IMR-90 (cell line): Measurements from ENCODE around the gene CDK14. TPM values are rescaled to one million over a fixed set of nuclear protein-coding genes. Genes with fewer than 3 reads are reported as not detected.

Experiments used
- ATAC-seq: fragments of 200-7000 bp; cut with Tn5 transposase; 2 replicates; pipeline ENCODE4 v1.9.1; 2020; ENCODE audit warnings: low read depth, mild to moderate bottlenecking, moderate library complexity
- BruUV-seq: library from RNA; stranded (reverse); fragments of 400-500 nt; replicated peaks from 2 replicates; lab custom pipeline; 2021; lab: Mats Ljungman, UMichigan
- CTCF ChIA-PET: fragments of 300-600 bp; formaldehyde crosslinking; extraction: SDS; loops from one replicate; lab custom pipeline; 2021; ENCODE audit warnings: antibody characterized with exemption; lab: Yijun Ruan, JAX
- POLR2A ChIA-PET: fragments of 300-600 bp; sonication (Branson Sonifier 250); formaldehyde crosslinking; loops from one replicate; lab custom pipeline; 2022; ENCODE audit warnings: antibody characterized with exemption; ENCODE audit not compliant: unreplicated experiment; lab: Charles Lee
- DNase-seq: peaks from one replicate; pipeline ENCODE4 v3.0.0; 2013
- H2AFZ ChIP-seq: replicated peaks from 2 replicates; pipeline ENCODE3; 2013; ENCODE audit warnings: low read length, mild to moderate bottlenecking; ENCODE audit not compliant: poor library complexity
- H2AK5ac ChIP-seq: 2 replicates; pipeline ENCODE4 v1.6.1; 2013; ENCODE audit warnings: low read depth, low read length, inconsistent platforms
- H2AK9ac ChIP-seq: replicated peaks from 2 replicates; pipeline ENCODE3; 2013; ENCODE audit warnings: mild to moderate bottlenecking, low read depth, low read length, moderate library complexity; ENCODE audit not compliant: poor library complexity
- H2BK120ac ChIP-seq: 2 replicates; pipeline ENCODE4 v1.6.1; 2013; ENCODE audit warnings: low read depth, low read length, inconsistent platforms
- H2BK15ac ChIP-seq: 3 replicates; pipeline ENCODE4 v1.6.1; 2013; ENCODE audit warnings: low read depth, low read length, inconsistent platforms
- H2BK20ac ChIP-seq: 2 replicates; pipeline ENCODE4 v1.6.1; 2013; ENCODE audit warnings: low read depth, mild to moderate bottlenecking, inconsistent platforms, low read length, moderate library complexity
- H2BK5ac ChIP-seq: 2 replicates; pipeline ENCODE4 v1.6.1; 2013; ENCODE audit warnings: mild to moderate bottlenecking, low read depth, low read length, inconsistent platforms; ENCODE audit not compliant: poor library complexity, severe bottlenecking
- H3K14ac ChIP-seq: replicated peaks from 2 replicates; pipeline ENCODE4 v1.6.1; 2013; ENCODE audit warnings: low read depth, low read length, inconsistent platforms
- H3K18ac ChIP-seq: 2 replicates; pipeline ENCODE4 v1.6.1; 2013; ENCODE audit warnings: low read depth, low read length, control low read depth
- H3K23ac ChIP-seq: 2 replicates; pipeline ENCODE4 v1.6.1; 2013; ENCODE audit warnings: low read depth, low read length, inconsistent platforms
- H3K27ac ChIP-seq: 2 replicates; pipeline ENCODE4 v1.5.1; 2013; ENCODE audit warnings: mild to moderate bottlenecking, control low read depth, low read length; ENCODE audit not compliant: insufficient read depth
- H3K27me3 ChIP-seq: 2 replicates; pipeline ENCODE4 v1.6.1; 2013; ENCODE audit warnings: low read length; ENCODE audit not compliant: control insufficient read depth, insufficient read depth
- H3K36me3 ChIP-seq: 2 replicates; pipeline ENCODE4 v1.6.1; 2013; ENCODE audit warnings: low read length, mixed read lengths; ENCODE audit not compliant: control insufficient read depth, insufficient read depth
- H3K4ac ChIP-seq: 2 replicates; pipeline ENCODE4 v1.6.1; 2013; ENCODE audit warnings: low read depth, low read length, inconsistent platforms
- H3K4me1 ChIP-seq: 2 replicates; pipeline ENCODE4 v1.6.1; 2013; ENCODE audit warnings: low read length, mixed read lengths; ENCODE audit not compliant: control insufficient read depth, insufficient read depth
- H3K4me2 ChIP-seq: 2 replicates; pipeline ENCODE4 v1.6.1; 2013; ENCODE audit warnings: low read depth, mild to moderate bottlenecking, control low read depth, low read length, moderate library complexity
- H3K4me3 ChIP-seq: 2 replicates; pipeline ENCODE4 v1.5.1; 2013; ENCODE audit warnings: low read depth, mild to moderate bottlenecking, control low read depth, low read length, moderate library complexity; ENCODE audit not compliant: insufficient read depth
- H3K56ac ChIP-seq: 2 replicates; pipeline ENCODE4 v1.6.1; 2013; ENCODE audit warnings: low read length, inconsistent platforms; ENCODE audit not compliant: insufficient read depth; ENCODE audit errors: extremely low read depth
- H3K79me1 ChIP-seq, 2 experiments: 2 replicates each; pipeline ENCODE4 v1.6.1; 2013; ENCODE audit warnings: low read length in 2 of 2, inconsistent platforms in 1 of 2, low read depth in 1 of 2
- H3K9ac ChIP-seq: 2 replicates; pipeline ENCODE4 v1.6.1; 2013; ENCODE audit warnings: low read depth, low read length, control low read depth
- H3K9me1 ChIP-seq: 2 replicates; pipeline ENCODE4 v1.6.1; 2013; ENCODE audit warnings: low read length, inconsistent platforms; ENCODE audit not compliant: insufficient read depth
- H3K9me3 ChIP-seq: 2 replicates; pipeline ENCODE4 v1.6.1; 2013; ENCODE audit warnings: low read length; ENCODE audit not compliant: control insufficient read depth, insufficient read depth
- H4K20me1 ChIP-seq: 2 replicates; pipeline ENCODE4 v1.6.1; 2013; ENCODE audit warnings: low read length, inconsistent platforms; ENCODE audit not compliant: insufficient read depth
- H4K5ac ChIP-seq: 2 replicates; pipeline ENCODE4 v1.6.1; 2013; ENCODE audit warnings: mild to moderate bottlenecking, low read depth, low read length, control low read depth
- H4K8ac ChIP-seq, 2 experiments: 2 replicates each; pipeline ENCODE4 v1.6.1; 2013; ENCODE audit warnings: low read depth in 2 of 2, low read length in 2 of 2, control low read depth in 1 of 2, inconsistent platforms in 1 of 2
- H4K91ac ChIP-seq: 2 replicates; pipeline ENCODE4 v1.6.1; 2013; ENCODE audit warnings: low read depth, low read length, inconsistent platforms; ENCODE audit not compliant: insufficient read depth
- BHLHE40 ChIP-seq: fragments of 150-350 bp; IDR thresholded peaks from 2 replicates; pipeline ENCODE4 v1.6.1; 2016; ENCODE audit warnings: mild to moderate bottlenecking, low read depth, low read length
- CEBPB ChIP-seq: IDR thresholded peaks from 2 replicates; pipeline ENCODE4 v1.6.1; 2012; ENCODE audit warnings: low read depth, low read length, improper control_type of control experiment
- FOS ChIP-seq: fragments of 150-350 bp; IDR thresholded peaks from 2 replicates; pipeline ENCODE4 v1.6.1; 2016; ENCODE audit warnings: low read depth, low read length
- MAFK ChIP-seq: IDR thresholded peaks from 2 replicates; pipeline ENCODE4 v1.6.1; 2012; ENCODE audit warnings: low read depth, low read length, improper control_type of control experiment
- MAZ ChIP-seq: IDR thresholded peaks from 2 replicates; pipeline ENCODE4 v1.6.1; 2012; ENCODE audit warnings: low read depth, mild to moderate bottlenecking, low read length, improper control_type of control experiment, moderate library complexity, borderline replicate concordance
- MXI1 ChIP-seq: IDR thresholded peaks from 2 replicates; pipeline ENCODE4 v1.6.1; 2012; ENCODE audit warnings: low read depth, mild to moderate bottlenecking, low read length, moderate library complexity, borderline replicate concordance
- NFE2L2 ChIP-seq: fragments of 150-350 bp; IDR thresholded peaks from 2 replicates; pipeline ENCODE4 v1.6.1; 2016; ENCODE audit warnings: low read depth, mild to moderate bottlenecking, low read length
- POLR2A ChIP-seq: IDR thresholded peaks from 2 replicates; pipeline ENCODE4 v1.6.1; 2012; ENCODE audit warnings: mild to moderate bottlenecking, low read depth, low read length
- RAD21 ChIP-seq: IDR thresholded peaks from 2 replicates; pipeline ENCODE4 v1.6.1; 2012; ENCODE audit warnings: low read length, improper control_type of control experiment
- RCOR1 ChIP-seq: IDR thresholded peaks from 2 replicates; pipeline ENCODE4 v1.6.1; 2012; ENCODE audit warnings: mild to moderate bottlenecking, low read length, improper control_type of control experiment; ENCODE audit not compliant: insufficient replicate concordance
- RFX5 ChIP-seq: IDR thresholded peaks from 2 replicates; pipeline ENCODE4 v1.8.0; 2012; ENCODE audit warnings: low read depth, mild to moderate bottlenecking, low read length, moderate library complexity
- SMC3 ChIP-seq: fragments of 150-350 bp; IDR thresholded peaks from 2 replicates; pipeline ENCODE4 v1.6.1; 2016; ENCODE audit warnings: low read depth, mild to moderate bottlenecking, antibody characterized with exemption, low read length, moderate library complexity
- WGBS, 2 experiments: methylation state at CpG; one replicate each; pipeline versions ENCODE4 v1.1.5 to v1.1.7; 2013; ENCODE audit warnings: missing lambda C conversion rate in 2 of 2; ENCODE audit not compliant: insufficient read length in 1 of 2; ENCODE audit errors: extremely low coverage in 2 of 2; 5-methylcytosine and 5-hydroxymethylcytosine counted together
- dilution Hi-C: fragments of 300-500 bp; cut with HindIII; formaldehyde crosslinking; loops from one replicate; pipeline ENCODE4 v1.14.3; 2018; ENCODE audit warnings: low sequenced_read_pairs; ENCODE audit not compliant: unreplicated experiment
- in situ Hi-C: fragments of 300-500 bp; cut with MboI; formaldehyde crosslinking; loops from 3 replicates; pipeline ENCODE4 v1.14.3; 2019; ENCODE audit warnings: low sequenced_read_pairs, inconsistent platforms, mixed read lengths
- intact Hi-C: fragments of 100-400 bp; cut with micrococcal nuclease; formaldehyde crosslinking; loops from 2 replicates; pipeline ENCODE4 v1.10.0; 2022
- polyA plus RNA-seq, 3 experiments: library from polyadenylated mRNA; depleted of rRNA; stranded (reverse); fragments of >200 nt; gene quantifications; 2 replicates each; pipeline ENCODE4 v1.2.3, GENCODE V29; 2012; ENCODE audit warnings: low replicate concordance in 1 of 3
- total RNA-seq: library from RNA; depleted of rRNA; stranded (reverse); fragments of >200 nt; gene quantifications from 2 replicates; pipeline ENCODE4 v1.2.3, GENCODE V29; 2012
- TF ChIP-seq, protein P1 (sequence below): conservative IDR thresholded peaks from 2 replicates; pipeline ENCODE4 v1.5.1; 2012; ENCODE audit warnings: mild to moderate bottlenecking, low read depth, low read length, improper control_type of control experiment
- TF ChIP-seq, protein P2 (sequence below): fragments of 150-350 bp; IDR thresholded peaks from 2 replicates; pipeline ENCODE4 v1.6.1; 2016; ENCODE audit warnings: low read depth, mild to moderate bottlenecking, low read length, moderate library complexity, borderline replicate concordance
- TF ChIP-seq, protein P3 (sequence below): fragments of 150-350 bp; IDR thresholded peaks from 2 replicates; pipeline ENCODE4 v1.6.1; 2017; ENCODE audit warnings: mild to moderate bottlenecking, antibody characterized with exemption, low read length, low read depth

The CDK14 gene
- total and polyA plus RNA-seq, 2 of the 4 experiments (the other 2 are of a cell fraction), result 10.1 to 29.6 TPM

DNA sequence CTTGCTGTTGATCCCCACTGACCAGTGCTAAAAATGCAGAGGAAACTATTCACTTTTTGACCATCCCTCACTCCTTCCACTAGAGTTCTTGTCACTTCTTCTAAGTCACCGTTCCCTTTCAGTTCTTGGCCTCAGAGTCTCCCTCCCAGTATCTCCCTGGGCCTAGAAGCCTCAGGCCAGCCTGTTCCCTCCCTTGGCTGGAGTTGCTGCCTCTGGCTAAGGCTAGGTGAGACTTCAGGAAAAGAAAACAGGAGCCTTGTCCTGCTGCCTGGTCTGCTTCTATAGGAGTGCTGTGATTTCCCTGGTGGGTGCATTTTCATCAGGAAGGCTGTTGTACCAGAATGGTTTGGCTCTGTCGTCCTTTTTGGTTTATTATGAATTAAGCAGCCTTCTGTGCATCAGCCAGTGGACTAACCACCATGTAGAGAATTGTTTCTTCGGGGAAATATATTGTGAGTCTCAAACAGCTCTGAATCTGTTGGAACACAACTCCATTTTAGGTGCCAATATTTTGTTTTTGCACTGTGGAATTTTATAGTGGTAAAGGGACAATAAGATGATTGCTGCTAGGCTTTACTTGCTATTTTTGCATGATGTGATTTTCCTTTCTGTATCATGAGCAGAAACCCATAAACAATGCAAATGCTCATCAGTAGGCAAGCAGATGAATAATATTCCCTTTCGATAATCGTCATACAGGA, 434.7 kb downstream of the CDK14 start:
- CTCF ChIA-PET, result interaction anchor here (0.7 kb wide), 1 partner anchor 310 kb away, joined by 5 read pairs; no protein-coding TSS in a partner anchor
- no peak overlapping the region for H2BK5ac ChIP-seq
- in situ Hi-C loops, result no loop called here
- no peak overlapping the region for H2BK20ac ChIP-seq
- no peak overlapping the region for H3K4me2 ChIP-seq
- no peak overlapping the region for H4K8ac ChIP-seq
- no peak for TF ChIP-seq CEBPB
- TF ChIP-seq, protein P1, sequence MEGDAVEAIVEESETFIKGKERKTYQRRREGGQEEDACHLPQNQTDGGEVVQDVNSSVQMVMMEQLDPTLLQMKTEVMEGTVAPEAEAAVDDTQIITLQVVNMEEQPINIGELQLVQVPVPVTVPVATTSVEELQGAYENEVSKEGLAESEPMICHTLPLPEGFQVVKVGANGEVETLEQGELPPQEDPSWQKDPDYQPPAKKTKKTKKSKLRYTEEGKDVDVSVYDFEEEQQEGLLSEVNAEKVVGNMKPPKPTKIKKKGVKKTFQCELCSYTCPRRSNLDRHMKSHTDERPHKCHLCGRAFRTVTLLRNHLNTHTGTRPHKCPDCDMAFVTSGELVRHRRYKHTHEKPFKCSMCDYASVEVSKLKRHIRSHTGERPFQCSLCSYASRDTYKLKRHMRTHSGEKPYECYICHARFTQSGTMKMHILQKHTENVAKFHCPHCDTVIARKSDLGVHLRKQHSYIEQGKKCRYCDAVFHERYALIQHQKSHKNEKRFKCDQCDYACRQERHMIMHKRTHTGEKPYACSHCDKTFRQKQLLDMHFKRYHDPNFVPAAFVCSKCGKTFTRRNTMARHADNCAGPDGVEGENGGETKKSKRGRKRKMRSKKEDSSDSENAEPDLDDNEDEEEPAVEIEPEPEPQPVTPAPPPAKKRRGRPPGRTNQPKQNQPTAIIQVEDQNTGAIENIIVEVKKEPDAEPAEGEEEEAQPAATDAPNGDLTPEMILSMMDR, result no peak
- TF ChIP-seq MXI1, result no peak
- no peak for TF ChIP-seq RCOR1
- no peak for TF ChIP-seq FOS
- TF ChIP-seq MAFK, result no peak
- no peak for TF ChIP-seq RFX5
- no peak for TF ChIP-seq MAZ
- TF ChIP-seq SMC3, result no peak
- TF ChIP-seq BHLHE40, result no peak
- TF ChIP-seq, protein P2, sequence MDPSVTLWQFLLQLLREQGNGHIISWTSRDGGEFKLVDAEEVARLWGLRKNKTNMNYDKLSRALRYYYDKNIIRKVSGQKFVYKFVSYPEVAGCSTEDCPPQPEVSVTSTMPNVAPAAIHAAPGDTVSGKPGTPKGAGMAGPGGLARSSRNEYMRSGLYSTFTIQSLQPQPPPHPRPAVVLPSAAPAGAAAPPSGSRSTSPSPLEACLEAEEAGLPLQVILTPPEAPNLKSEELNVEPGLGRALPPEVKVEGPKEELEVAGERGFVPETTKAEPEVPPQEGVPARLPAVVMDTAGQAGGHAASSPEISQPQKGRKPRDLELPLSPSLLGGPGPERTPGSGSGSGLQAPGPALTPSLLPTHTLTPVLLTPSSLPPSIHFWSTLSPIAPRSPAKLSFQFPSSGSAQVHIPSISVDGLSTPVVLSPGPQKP, result no peak
- TF ChIP-seq, protein P3, sequence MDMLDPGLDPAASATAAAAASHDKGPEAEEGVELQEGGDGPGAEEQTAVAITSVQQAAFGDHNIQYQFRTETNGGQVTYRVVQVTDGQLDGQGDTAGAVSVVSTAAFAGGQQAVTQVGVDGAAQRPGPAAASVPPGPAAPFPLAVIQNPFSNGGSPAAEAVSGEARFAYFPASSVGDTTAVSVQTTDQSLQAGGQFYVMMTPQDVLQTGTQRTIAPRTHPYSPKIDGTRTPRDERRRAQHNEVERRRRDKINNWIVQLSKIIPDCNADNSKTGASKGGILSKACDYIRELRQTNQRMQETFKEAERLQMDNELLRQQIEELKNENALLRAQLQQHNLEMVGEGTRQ, result no peak
- no peak for TF ChIP-seq RAD21
- no peak for TF ChIP-seq POLR2A
- no peak for TF ChIP-seq NFE2L2
- no CpG with 5 or more reads among the region's 5 CpGs for WGBS, 2 experiments
- H3K18ac ChIP-seq, result no peak overlapping the region
- no peaks in the 10 kb centered on the region for H3K27me3 ChIP-seq
- H2AK9ac ChIP-seq, result no peak overlapping the region
- no peak overlapping the region for H3K4me3 ChIP-seq
- no peaks in the 10 kb centered on the region for H4K20me1 ChIP-seq
- H3K9ac ChIP-seq, result no peak overlapping the region
- H3K9me1 ChIP-seq, result no peaks in the 10 kb centered on the region
- H3K4me1 ChIP-seq, result peaks cover 3% of the 10 kb centered on the region; the same call in 1 of the 2 replicates
- no peak overlapping the region for H2BK15ac ChIP-seq
- H4K5ac ChIP-seq, result no peak overlapping the region; the same call in 1 of the 2 replicates
- no peak overlapping the region for H3K27ac ChIP-seq
- H4K91ac ChIP-seq, result no peak overlapping the region
- H3K23ac ChIP-seq, result no peak overlapping the region
- H2BK120ac ChIP-seq, result no peak overlapping the region
- no peak overlapping the region for H3K4ac ChIP-seq
- H2AFZ ChIP-seq, result no peak overlapping the region
- dilution Hi-C loops, result no loop called here
- no TSS peak for BruUV-seq
- no peak overlapping the region for H2AK5ac ChIP-seq
- intact Hi-C loops, result loop anchor here (5.0 kb wide), 2 partner anchors 324 to 339 kb away; no protein-coding TSS in a partner anchor
- no peak for ATAC-seq
- H3K79me1 ChIP-seq, result no peaks in the 10 kb centered on the region
- H3K36me3 ChIP-seq, result peaks cover 1% of the 10 kb centered on the region; the same call in 1 of the 2 replicates
- H3K9me3 ChIP-seq, result no peaks in the 10 kb centered on the region
- no peak overlapping the region for H3K56ac ChIP-seq
- no peak overlapping the region for H3K14ac ChIP-seq
- POLR2A ChIA-PET, result no interaction called here
- no peak for DNase-seq
